Measurements from ENCODE around the gene PRKCB.

- no peak for TF ChIP-seq CTCF (IDR thresholded peaks at IDR 0.05)
- TF ChIP-seq POLR2A (IDR thresholded peaks at IDR 0.05): no peak
These were observed 2.8 kb downstream of the PRKCB start for GRCh38 chr16:23838485-23839142.
